GM10248 (cell line): Measurements from ENCODE around the gene ADNP.

Experiments
- CTCF ChIA-PET: fragments of 300-600 bp; sonication (Branson Sonifier 250); formaldehyde crosslinking; extraction: SDS; loops from one replicate; lab custom pipeline; 2021; ENCODE audit warnings: antibody characterized with exemption; lab: Yijun Ruan, JAX
- POLR2A ChIA-PET: fragments of 350-650 bp; sonication (Branson Sonifier 250); formaldehyde crosslinking; extraction: SDS; loops from one replicate; lab custom pipeline; 2020; ENCODE audit warnings: antibody characterized with exemption; lab: Yijun Ruan, JAX
- DNase-seq: peaks from one replicate; pipeline ENCODE4 v3.0.0; 2012; ENCODE audit errors: extremely low spot score
- CTCF ChIP-seq: IDR thresholded peaks from 2 replicates; pipeline ENCODE4 v1.5.1; 2012; ENCODE audit warnings: mild to moderate bottlenecking, low read depth; ENCODE audit errors: extremely low read depth, missing control alignments, control extremely low read depth

ADNP gene

DNA sequence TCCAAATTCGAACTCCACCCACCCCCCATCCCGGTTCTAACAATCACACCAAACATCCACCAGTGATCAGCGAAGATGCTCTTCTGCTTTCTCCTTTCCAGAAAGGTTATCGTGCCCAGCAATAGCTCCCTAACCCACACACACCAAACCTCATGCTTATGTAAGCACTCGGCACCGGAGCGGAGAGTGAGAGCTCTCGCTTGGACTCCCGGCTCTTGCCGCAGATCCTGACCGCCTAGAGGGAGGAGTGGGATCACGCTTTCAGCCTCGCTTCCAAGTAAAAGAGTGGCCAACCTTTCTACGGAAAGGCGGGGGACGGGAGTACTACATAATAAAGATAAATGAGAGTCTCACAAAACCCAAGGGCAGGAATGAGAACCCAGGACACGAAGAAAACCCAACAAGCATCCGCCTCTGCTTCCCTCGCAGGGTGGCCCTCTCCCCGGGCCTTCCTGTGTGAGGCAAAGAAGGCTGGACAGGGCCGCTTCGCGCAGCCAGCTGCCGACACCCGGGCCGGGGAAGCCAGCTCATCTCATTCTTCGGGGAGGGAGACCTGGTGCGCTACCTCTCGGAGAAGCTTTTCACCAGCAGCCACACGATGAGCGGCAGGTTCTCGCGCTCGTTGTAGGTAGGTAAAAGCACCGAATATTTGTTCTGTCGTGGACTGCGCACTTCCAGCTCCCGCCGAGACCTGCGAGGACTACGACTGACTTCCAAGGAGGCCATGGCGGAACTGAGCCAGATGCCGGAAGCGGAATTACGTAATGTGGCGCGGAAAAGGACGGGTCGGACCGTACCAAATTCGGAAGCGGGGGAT is 26.8 kb upstream of the ADNP start, which contains the start of gene DPM1:
Gene DPM1 (minus strand): TSS at position 735 of the 817 bp plus-strand sequence. CDS start 9 bp downstream, at position 726.
- POLR2A ChIA-PET, result interaction anchor here (0.8 to 2.1 kb wide), 6 partner anchors 10 to 226 kb away, joined by 3 to 27 read pairs (median 4); partner anchors contain the start of genes ADNP, BCAS4 and PARD6B
- peak; percentile 89 for DNase-seq
- TF ChIP-seq CTCF, result no peak
- CTCF ChIA-PET, result interaction anchor here (0.8 to 4.2 kb wide), 8 partner anchors 12 to 168 kb away, joined by 3 to 36 read pairs (median 6); partner anchors contain the start of genes ADNP and BCAS4

GRCh38 chr20:50957276-50957675 is 26.0 kb upstream of the ADNP start:
- TF ChIP-seq CTCF, result no peak
- POLR2A ChIA-PET, result interaction anchor here (1.2 to 2.1 kb wide), 2 partner anchors 26 to 167 kb away, joined by 5 to 27 read pairs; partner anchors contain the start of gene ADNP
- DNase-seq, result no peak
- CTCF ChIA-PET, result interaction anchor here (1.0 to 4.2 kb wide), 6 partner anchors 11 to 167 kb away, joined by 3 to 36 read pairs (median 7); partner anchors contain the start of genes ADNP and BCAS4

GRCh38 chr20:50953821-50954220 is 22.6 kb upstream of the ADNP start:
- DNase-seq, result no peak
- POLR2A ChIA-PET, result no interaction called here
- TF ChIP-seq CTCF, result no peak
- CTCF ChIA-PET, result no interaction called here

DNA sequence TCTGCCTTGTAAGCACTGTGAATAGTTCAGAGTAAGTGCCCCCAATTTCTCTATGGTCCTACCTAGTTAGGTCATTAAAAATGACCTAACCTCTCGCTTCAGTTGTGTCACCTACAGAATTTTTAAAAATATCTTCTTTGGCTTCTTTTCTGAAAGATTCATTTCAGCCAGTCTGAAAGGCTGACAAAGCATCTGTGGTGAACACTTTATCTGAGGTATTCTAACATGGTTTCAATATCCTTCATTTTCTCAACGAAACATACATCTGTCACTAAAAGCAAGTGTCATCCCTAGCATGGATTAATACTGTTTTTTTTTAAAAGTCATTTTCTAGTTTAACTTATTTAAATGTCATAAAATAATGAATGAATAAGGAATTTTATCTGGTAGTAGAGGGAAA is 22.0 kb upstream of the ADNP start:
- CTCF ChIA-PET, result no interaction called here
- no peak for TF ChIP-seq CTCF
- POLR2A ChIA-PET, result no interaction called here
- DNase-seq, result no peak

GRCh38 chr20:50948132-50948785 is 17.0 kb upstream of the ADNP start:
- ChIA-PET POLR2A (interaction anchor here (1.3 kb wide), 1 partner anchor 10 kb away, joined by 4 read pairs; the partner anchor contains the start of genes DPM1 and MOCS3), CTCF (interaction anchor here (1.3 to 4.3 kb wide), 3 partner anchors 14 to 153 kb away, joined by 4 to 13 read pairs (median 11); partner anchors contain the start of gene BCAS4)
- no peak for TF ChIP-seq CTCF
- DNase-seq, result no peak

GRCh38 chr20:50943069-50943468 is 11.8 kb upstream of the ADNP start:
- DNase-seq, result no peak
- ChIA-PET POLR2A (no interaction called here), CTCF (interaction anchor here (1.0 kb wide), 1 partner anchor 12 kb away, joined by 4 read pairs; the partner anchor contains the start of gene ADNP)
- TF ChIP-seq CTCF, result no peak
